Spleen (tissue), 7 donors: ENCODE measurements around the gene RGPD6.
"Not testable (repeated sequence)": the region's sequence is repeated elsewhere in the genome, so short reads cannot be mapped to it uniquely, and the experiment has no call there.

Source experiments
- CTCF ChIP-seq, 11 experiments: fragments of 200-600 bp in 7 of 11; fragments of 450-650 bp in 4 of 11; sonication (generic) in 4 of 11; IDR thresholded peaks in 8 of 11; conservative IDR thresholded peaks in 3 of 11; 1 replicate in 7 of 11; 2 replicates in 4 of 11; pipeline versions ENCODE4 v1.4.0 to v1.8.0; 2016 to 2021; ENCODE audit warnings: antibody characterized with exemption in 11 of 11, inconsistent platforms in 4 of 11, mild to moderate bottlenecking in 1 of 11
- POLR2A ChIP-seq, 3 donors: fragments of 450-650 bp; IDR thresholded peaks; one replicate each; pipeline ENCODE4 v1.5.1; 2017; ENCODE audit warnings: antibody characterized with exemption in 3 of 3, mild to moderate bottlenecking in 1 of 3
- donor health status: DM: no; HTN: no; CAD: no; lungs with moderate emphysema.
- donor health status: DM: no; HTN: no; CAD: no.
- donor health status: DM: no; HTN: no; CAD: no.

- not testable (repeated sequence) for TF ChIP-seq CTCF (IDR thresholded peaks at IDR 0.05 in 8 of 11, conservative IDR thresholded peaks at IDR 0.05 in 3 of 11); POLR2A (IDR thresholded peaks at IDR 0.05)
Measured at GRCh38 chr2:110481200-110481599, 95.8 kb downstream of the RGPD6 start.
